Body of pancreas (tissue), 4 donors: ENCODE results near the gene FGF6.

Source experiments
- CTCF ChIP-seq, 7 experiments: fragments of 450-650 bp in 4 of 7; fragments of 200-600 bp in 3 of 7; sonication (generic) in 3 of 7; IDR thresholded peaks; one replicate each; pipeline ENCODE4 v1.5.1; 2016 to 2019; ENCODE audit warnings: antibody characterized with exemption in 7 of 7
- POLR2A ChIP-seq, 3 donors: fragments of 450-650 bp; IDR thresholded peaks; one replicate each; pipeline ENCODE4 v1.6.1; 2016; ENCODE audit warnings: antibody characterized with exemption in 3 of 3, mild to moderate bottlenecking in 2 of 3

GRCh38 chr12:4440187-4440941, 5.3 kb downstream of the FGF6 start:
- TF ChIP-seq CTCF (IDR thresholded peaks at IDR 0.05) (no peak), POLR2A (IDR thresholded peaks at IDR 0.05) (no peak)
